ENCODE measurements around the gene SLIT3. TPM values are rescaled to one million over a fixed set of nuclear protein-coding genes. Genes with fewer than 3 reads are reported as not detected.

Gene SLIT3
- total RNA-seq, 1 donor from 2014 or later: 70.0 TPM

DNA sequence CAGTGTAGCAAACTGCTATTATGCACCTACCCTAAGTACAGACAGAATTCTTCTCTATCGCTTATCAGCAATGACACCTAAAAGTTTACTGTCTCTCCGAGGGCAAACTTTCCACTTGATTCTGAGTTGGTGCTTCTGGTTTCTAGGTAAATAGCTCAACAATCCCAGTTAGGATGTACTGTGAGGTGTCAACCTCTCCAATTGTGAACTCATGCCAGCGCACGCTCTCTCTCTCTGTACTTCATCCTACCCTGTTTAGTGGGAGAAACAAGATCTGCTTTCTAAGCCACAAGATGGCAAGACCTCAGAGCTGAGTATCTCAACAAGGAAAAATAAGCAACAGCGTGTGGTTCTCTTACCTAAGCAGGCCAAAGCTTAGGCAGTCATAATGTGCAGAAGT, 335.3 kb downstream of the SLIT3 start:
- no peak for ATAC-seq
- H3K4me1 ChIP-seq: no peaks in the 10 kb centered on the region
- no peak overlapping the region for H3K27ac ChIP-seq
- no peak overlapping the region for H3K4me3 ChIP-seq
- H3K9me3 ChIP-seq: no peaks in the 10 kb centered on the region
- no peaks in the 10 kb centered on the region for H3K36me3 ChIP-seq
- intact Hi-C loops (cut with DNase I): no loop called here
- no peak for DNase-seq
- no peaks in the 10 kb centered on the region for H3K27me3 ChIP-seq
- TF ChIP-seq, protein P1, sequence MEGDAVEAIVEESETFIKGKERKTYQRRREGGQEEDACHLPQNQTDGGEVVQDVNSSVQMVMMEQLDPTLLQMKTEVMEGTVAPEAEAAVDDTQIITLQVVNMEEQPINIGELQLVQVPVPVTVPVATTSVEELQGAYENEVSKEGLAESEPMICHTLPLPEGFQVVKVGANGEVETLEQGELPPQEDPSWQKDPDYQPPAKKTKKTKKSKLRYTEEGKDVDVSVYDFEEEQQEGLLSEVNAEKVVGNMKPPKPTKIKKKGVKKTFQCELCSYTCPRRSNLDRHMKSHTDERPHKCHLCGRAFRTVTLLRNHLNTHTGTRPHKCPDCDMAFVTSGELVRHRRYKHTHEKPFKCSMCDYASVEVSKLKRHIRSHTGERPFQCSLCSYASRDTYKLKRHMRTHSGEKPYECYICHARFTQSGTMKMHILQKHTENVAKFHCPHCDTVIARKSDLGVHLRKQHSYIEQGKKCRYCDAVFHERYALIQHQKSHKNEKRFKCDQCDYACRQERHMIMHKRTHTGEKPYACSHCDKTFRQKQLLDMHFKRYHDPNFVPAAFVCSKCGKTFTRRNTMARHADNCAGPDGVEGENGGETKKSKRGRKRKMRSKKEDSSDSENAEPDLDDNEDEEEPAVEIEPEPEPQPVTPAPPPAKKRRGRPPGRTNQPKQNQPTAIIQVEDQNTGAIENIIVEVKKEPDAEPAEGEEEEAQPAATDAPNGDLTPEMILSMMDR (IDR thresholded peaks at IDR 0.05): no peak

DNA sequence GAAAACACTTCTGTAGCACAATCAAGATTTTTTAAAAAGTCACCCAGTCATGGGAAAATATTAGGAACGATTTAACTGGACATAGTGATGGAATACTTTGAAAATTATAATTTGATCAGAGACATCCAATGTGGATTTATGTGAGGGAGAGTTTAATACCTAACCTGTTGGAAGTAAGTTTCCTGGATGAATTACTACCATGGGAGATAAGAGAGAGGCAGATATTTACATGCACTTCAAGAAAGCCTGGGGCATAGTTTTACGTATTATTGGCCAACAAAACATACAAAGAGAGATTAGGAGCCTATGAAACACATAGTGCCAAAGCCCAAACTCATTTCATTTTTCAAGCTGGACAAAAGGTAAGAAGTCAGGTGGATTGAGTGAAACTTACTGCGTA, 336.8 kb downstream of the SLIT3 start:
- intact Hi-C loops (cut with DNase I): no loop called here
- no peak for ATAC-seq
- TF ChIP-seq, protein P1 (IDR thresholded peaks at IDR 0.05): no peak

DNA sequence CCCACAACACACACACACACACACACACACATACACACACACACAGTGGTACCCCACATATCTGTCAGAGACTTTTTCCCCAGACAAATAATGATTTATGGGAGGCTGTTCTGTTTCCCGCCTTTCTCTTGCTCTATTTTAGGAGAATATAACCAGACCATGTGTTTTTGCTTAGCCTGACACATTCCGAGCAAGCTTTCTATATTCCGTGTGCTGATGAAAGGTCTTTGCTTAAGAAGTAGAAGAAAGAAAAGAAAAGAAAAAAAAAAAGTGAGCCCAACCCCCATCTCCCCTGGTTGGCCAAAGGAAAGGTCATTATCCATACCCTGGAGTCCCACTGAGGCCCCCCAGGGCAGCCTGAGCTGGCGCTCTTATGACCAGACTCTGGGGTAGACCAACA, 338.6 kb downstream of the SLIT3 start:
- Histone ChIP-seq H3K27ac (no peak overlapping the region), H3K9me3 (no peaks in the 10 kb centered on the region), H3K36me3 (no peaks in the 10 kb centered on the region), H3K4me3 (no peak overlapping the region), H3K4me1 (no peaks in the 10 kb centered on the region), H3K27me3 (no peaks in the 10 kb centered on the region)
- DNase-seq (no peak), ATAC-seq (no peak)
- intact Hi-C loops (cut with DNase I): no loop called here
- TF ChIP-seq, protein P1 (IDR thresholded peaks at IDR 0.05): no peak

More for the DNA sequence above, 336.8 kb downstream of the SLIT3 start:
- Histone ChIP-seq H3K27me3 (no peaks in the 10 kb centered on the region), H3K27ac (no peak overlapping the region), H3K4me1 (no peaks in the 10 kb centered on the region), H3K9me3 (no peaks in the 10 kb centered on the region), H3K36me3 (no peaks in the 10 kb centered on the region), H3K4me3 (no peak overlapping the region)
- DNase-seq: no peak

DNA sequence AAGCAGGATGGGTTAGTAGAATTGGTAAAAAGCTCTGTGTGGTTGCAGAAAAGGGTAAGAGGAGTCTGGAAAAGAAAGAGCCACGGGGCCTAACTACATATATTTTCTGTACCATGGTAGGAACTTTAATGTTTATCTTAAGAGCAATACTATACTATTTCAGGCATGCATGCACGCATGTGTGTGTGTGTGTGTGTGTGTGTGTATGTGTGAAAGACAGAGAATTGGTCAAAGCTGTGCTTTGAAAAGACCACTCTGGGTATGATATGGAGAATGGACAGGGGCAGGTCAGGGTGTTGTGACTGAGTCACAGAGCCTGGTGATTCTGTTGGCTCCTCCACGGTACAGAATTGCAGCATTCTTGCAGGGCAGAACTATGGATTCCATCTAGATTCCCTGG, 339.3 kb downstream of the SLIT3 start:
- no peak overlapping the region for H3K27ac ChIP-seq
- DNase-seq: no peak
- TF ChIP-seq, protein P1 (IDR thresholded peaks at IDR 0.05): no peak
- intact Hi-C loops (cut with DNase I): no loop called here
- H3K4me1 ChIP-seq: no peaks in the 10 kb centered on the region
- H3K4me3 ChIP-seq: no peak overlapping the region
- no peak for ATAC-seq
- H3K9me3 ChIP-seq: no peaks in the 10 kb centered on the region
- no peaks in the 10 kb centered on the region for H3K27me3 ChIP-seq
- H3K36me3 ChIP-seq: no peaks in the 10 kb centered on the region

DNA sequence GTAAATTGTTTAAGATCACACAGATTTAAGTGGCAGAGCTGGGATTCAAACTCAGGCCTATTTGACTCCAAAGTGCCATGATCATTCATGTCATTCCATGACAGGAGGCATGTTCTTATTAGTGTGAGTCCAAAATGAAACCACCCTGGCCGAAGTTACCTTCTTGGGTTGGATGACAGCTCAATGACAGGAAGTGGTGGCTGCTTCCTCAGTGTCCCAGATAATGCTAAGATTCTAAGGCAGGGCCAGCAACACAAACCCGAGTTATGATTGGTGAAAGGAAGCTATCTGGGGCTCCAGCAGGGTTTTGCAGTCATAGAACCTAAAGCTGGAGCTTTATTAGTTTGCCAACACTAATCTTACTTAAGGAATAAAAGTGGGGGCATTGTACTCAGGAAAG, 340.4 kb downstream of the SLIT3 start:
- Histone ChIP-seq H3K9me3 (no peaks in the 10 kb centered on the region), H3K27me3 (no peaks in the 10 kb centered on the region), H3K4me1 (no peaks in the 10 kb centered on the region), H3K27ac (no peak overlapping the region), H3K36me3 (no peaks in the 10 kb centered on the region), H3K4me3 (no peak overlapping the region)
- no peak for ATAC-seq
- no peak for DNase-seq
- TF ChIP-seq, protein P1 (IDR thresholded peaks at IDR 0.05): no peak
- intact Hi-C loops (cut with DNase I): no loop called here

DNA sequence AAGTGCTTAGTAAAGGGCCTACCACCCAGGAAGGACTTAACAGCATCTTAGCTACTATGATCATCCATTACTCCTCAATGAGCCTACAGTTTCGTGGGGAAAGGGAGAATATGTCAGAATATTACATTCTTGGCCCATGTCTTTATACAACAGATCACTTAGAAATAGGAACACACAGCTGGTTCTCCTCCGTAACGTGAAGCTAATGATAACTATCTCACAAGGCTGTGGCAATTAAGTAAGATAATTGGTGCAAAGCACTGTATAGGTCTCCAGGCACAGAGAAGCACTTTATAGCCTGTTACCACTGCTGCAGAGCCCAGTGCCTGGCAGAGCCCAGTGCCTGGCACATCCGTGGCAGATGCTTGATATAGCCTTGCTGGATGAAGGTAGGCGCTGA, 347.6 kb downstream of the SLIT3 start:
- no peak overlapping the region for H3K4me3 ChIP-seq
- H3K27me3 ChIP-seq: no peaks in the 10 kb centered on the region
- H3K4me1 ChIP-seq: peaks cover 5% of the 10 kb centered on the region
- intact Hi-C loops (cut with DNase I): no loop called here
- TF ChIP-seq, protein P1 (IDR thresholded peaks at IDR 0.05): no peak
- H3K27ac ChIP-seq: no peak overlapping the region
- no peaks in the 10 kb centered on the region for H3K36me3 ChIP-seq
- H3K9me3 ChIP-seq: no peaks in the 10 kb centered on the region
- no peak for DNase-seq
- ATAC-seq: no peak

Data from upper lobe of right lung (tissue), 1 donor.